RPMI8226 (cell line): ENCODE data around the gene SBDS.
"Not testable (repeated sequence)": the region's sequence is repeated elsewhere in the genome, so short reads cannot be mapped to it uniquely, and the experiment has no call there.

ENCODE experiments used
- DNase-seq: peaks from one replicate; pipeline ENCODE4 v3.0.0-alpha.2; 2015

SBDS gene

DNA sequence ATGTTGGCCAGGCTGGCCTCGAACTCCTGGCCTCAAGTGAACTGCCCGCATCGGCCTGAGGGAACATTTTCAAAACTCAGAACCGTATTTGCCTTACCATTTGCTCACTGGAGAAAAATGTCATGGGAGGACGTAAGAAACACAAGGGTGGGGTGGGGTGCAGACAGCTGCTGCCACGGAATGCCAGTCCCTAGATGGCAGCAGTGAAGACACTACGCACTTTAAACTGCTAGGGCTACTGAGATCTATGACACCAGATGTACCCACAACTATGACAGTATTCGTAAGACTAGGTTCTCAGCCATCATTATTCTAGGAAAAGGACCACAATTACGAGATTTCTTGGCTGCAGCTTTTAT is 716 bp downstream of the SBDS start:
- DNase-seq: peak; percentile 76

DNA sequence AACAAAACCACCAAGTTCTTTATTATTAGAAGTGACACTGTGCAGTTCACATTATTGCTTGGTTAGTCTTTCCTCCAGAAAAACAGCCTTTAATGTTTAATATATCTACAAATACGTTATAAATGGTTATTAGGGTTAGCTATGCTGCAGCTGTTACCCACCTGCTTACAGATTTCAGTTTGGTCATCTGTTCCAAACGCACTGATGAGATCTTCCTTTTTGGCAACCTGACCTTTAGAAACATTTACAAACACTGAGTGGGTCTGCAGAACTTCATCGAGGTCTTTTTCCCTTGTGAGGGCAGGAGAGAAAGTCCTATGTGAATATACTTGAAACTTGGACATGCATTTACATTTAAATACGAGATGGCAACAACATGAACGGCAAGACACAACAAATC is 1.3 kb downstream of the SBDS start:
- DNase-seq: not testable (repeated sequence)

DNA sequence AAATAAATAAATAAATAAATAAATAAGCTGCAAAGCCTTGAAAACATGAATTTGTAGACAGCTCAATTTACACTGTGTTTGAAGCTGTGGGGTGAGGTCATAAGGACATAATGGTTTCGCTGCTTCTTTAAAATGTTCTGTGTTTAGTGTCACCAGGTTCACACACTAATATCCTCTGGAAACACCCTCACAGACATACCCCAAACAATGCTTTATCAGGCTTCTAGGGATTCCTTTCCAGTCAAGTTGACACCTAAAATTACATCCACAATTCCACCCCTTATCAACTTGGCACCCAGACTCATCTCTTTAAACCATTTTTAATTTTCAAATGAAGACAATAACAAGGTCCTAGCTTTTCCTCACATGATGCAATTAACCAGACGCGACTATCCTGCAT is 5.8 kb downstream of the SBDS start:
- not testable (repeated sequence) for DNase-seq

DNA sequence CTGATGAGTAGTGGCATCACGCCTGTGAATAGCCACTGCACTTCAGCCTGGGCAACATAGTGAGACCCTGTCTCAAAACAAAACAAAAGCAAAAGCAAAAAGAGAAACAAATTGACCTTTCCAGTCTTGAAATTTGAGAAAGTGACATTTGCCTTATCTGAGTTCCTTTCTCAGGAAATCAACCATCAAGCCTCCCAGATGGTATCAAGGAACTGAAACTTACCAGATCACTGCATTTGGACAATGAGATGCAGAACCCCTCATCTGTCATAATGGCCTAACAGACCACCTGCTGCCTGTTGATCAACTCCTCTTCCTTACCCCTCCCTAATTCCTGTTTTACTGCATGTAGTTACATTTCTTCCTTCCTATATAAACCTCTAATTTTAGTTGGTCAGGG is 15.1 kb downstream of the SBDS start:
- DNase-seq: not testable (repeated sequence)

DNA sequence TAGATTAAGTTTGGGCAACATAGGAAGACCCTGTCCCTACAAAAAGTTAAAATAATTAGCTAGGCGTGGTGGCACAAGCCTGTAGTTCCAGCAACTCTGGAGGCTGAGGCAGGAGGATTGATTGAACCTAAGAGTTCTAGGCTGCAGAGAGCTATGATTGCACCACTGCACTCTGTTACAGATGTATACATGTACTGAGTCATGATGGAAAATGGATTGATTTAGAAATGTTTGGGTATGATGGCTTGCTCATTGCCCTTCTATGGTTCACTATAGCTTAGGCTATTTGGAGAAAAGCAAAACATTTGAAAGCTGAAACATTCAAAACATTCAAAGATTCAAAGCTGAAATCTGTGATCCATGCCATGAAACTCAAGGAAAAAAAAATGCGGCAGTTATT is 16.4 kb downstream of the SBDS start:
- not testable (repeated sequence) for DNase-seq

DNA sequence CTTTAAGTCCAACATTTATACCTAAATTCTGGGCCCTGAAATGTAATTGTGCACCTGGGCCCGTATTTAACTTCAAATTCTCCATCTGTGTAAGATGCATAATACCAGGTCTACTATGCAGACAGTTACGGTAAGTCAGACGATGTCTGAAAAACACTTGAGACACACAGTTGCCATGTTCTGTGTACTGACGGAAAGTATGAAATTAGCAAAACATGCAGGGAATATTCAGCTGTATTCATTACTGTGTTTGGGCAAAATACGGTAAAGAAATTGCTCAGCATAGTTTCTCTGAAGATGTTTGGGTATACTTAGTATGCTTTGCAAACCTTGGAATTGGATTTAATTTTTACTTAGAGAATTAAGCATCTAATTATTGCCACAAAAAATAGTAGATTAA is 17.1 kb downstream of the SBDS start:
- DNase-seq: not testable (repeated sequence)

DNA sequence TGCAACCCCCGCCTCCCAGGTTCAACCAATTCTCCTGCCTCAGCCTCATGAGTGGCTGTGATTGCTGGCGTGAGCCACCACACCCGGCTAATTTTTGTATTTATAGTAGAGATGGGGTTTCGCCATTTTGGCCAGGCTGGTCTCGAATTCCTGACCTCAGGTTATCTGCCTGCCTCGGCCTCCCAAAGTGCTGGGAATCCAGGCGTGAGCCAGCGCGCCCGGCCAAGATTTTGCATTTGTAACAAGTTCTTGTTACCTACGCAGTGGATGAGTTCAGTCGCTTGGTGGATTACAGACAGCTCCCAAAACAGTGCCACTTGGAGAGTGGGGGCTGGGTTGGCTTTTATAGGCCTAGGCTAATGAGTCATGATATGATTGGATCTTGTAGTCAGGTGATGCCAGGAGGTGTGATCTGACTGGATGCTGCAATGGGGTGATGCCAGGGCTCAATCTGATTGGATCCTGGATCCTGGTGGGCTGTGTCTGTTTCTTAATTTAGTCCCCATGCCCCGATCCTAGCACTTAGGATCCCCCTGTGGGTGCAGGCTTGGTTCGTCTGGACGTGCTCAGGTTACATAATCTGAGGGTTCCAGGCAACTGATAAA is 20.3 kb downstream of the SBDS start:
- no peak for DNase-seq

DNA sequence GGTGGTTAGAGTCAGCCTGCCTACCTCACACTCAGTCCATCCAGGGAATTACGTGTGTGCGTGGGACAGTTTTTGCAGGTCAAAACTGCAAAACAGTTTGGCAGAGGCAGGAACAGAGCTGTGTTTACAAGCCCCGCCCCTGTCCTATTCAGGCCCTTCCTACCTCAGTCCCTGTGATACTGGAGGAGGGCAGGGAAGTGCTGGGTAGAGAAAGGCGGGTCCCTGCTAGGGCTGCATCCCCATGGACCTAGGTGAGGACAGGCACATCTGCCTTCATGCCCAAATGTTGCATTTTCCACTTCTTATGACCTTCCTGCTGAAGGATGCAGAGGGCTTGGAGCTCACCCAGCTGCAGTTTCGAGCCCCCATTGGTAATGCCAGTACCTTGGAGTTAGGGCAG is 25.1 kb downstream of the SBDS start:
- DNase-seq: no peak

DNA sequence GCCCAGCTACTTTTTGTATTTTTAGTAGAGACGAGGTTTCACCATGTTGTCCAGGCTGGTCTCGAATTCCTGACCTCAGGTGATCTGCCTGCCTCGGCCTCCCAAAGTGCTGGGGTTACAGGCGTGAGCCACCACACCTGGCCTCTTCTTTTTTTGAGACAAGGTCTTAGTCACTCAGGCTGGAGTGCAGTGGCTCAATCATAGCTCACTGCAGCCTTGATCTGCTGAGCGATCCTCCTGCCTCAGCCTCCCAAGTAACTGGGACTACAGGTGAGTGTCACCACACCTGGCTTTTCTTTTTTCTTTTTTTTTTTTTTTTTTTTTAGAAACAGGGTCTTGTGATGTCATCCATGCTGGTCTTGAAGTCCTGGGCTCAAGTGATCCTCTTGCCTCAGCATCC is 26.4 kb downstream of the SBDS start:
- not testable (repeated sequence) for DNase-seq

DNA sequence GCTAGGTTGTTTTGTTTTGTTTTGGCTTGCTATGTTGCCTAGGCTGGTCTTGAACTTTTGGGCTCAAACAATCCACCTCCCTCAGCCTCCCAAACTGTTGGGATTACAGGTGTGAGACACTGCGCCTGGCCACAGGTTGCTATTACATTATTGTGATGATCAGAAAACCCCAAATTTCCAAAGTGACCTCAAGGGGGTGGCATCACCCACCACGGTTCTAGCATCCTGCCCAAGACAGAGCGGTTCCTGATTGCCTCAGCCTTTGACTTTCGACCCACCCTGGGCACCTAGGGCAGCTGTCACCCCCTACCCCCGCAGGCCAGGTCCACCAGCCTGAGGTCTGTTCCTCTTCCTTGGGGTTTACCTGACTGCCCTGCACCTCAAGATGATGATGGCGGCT is 28.4 kb downstream of the SBDS start:
- DNase-seq: no peak

DNA sequence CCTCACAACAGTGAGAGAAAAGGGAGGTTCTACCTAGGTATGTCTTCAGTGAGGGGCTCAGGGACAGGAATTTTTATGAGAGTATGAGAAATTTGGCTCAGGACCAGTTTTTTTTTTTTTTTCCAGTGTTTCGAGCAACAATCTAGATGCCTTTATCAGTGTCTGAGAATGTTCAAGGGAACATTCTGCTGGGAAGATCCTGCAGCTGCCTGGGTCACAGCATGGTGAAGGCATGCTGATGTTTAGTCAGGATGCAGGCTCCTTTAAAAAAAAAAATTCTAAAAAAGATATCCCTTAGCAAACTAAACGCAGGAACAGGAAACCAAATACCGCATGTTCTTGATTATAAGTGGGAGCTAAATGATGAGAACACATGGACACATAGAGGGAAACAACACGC is 31.0 kb downstream of the SBDS start:
- DNase-seq: no peak

DNA sequence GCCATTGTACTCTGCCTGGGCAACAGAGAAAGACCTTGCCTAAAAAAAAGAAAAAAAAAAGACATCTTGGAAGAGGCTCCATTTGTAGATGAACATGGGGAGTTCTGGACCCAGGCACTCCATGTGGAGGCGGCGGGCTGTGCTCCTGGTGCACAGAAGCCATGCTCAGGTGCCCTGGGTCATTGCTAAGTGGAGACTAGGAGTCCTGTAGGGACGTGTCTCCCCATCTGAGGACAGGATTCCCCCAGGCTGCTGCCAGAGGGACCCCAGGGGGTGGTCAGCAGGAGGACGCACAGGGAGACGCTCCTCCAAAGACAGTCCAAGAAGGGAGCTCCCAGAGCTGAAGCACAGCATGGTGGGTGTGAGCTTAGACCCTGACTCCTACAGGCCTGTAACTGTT is 34.3 kb downstream of the SBDS start:
- DNase-seq: no peak

DNA sequence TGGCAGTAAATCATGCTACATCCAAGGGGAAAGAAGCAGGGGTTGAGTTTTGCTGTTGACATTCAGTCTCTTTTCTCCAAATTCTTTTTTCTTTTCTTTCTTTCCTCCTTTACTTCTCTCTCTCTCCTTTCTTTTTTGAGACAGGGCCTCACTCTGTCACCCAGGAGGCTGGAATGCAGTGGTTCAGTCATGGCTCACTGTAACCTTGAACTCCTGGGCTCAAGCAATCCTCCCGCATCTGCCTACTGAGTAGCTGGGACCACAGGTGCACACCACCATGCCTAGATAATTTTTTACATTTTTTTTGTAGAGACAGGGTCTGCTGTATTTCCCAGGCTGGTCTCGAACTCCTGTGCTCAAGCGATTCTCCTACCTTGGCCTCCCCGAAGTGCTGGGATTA is 35.2 kb downstream of the SBDS start:
- DNase-seq: no peak

DNA sequence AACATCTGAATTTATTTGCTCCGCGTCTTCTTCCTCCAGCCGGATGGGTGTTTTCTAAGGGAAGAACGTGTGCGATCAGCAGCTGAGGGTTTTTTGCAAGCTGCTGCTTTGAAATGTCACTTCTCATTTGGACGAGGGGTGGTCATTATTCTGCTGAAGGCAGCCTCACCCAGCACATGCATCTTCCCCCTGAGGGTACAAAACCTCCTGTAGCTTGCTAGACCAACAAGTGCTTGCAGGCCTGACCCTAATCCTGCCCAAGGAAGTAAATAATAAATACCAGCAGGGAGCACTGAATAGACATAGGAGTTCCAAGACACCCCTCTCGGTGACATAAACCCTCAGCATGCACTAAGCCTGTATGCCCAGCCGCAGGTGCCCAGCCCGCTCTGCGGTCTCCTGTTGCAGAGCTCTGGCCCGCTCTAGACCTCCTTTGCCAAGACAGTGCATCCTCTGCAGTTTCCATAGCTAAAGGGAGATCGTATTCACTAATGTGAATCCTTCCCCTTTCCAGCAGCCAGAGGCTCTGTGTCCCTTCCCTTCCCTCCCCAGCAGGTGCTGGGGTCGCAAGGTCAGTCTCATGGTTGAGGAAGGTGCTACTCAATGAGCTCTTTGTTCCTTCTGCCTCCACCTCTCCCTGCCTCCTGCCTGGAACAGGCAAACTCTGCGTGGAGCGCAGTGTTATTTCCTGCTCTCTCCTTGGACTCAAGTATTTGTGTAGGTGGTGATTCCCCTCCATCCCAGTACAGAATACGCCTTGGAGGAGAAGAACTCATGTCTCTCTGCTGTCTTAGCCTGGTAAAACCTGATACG is 36.6 kb downstream of the SBDS start:
- no peak for DNase-seq

DNA sequence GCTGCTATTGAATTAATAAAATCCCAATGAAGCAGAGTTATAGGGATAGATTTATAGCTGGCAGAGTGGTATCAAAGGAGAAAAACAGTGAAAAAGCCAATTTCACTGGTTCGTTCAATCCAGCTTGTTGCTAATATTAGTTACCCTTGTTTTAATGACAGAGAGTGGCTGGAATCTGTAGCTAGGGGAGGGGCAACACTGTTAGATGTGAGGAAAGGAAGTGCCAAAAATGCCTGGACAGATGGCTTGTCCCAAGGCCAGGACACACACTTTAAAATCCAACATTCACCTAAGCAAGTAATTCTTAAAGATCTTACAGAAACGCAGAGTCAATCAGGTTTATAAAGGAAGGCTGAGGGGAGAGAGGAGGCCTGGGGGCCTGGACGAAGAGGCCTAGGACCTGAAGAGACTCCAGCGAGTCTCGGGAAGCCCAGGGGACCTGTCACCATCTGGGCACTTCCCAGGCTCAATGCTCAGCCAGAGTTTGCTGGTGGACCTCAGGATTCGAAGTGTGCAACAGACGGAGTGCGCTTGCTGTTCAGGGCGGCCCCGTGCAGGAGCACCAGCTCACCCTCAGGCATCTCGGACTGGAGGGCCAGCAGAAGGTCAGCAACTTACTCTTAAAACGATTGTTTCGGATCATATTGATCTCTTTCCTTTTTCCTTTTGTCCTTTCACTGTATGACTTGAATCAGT is 37.6 kb downstream of the SBDS start:
- DNase-seq: no peak

DNA sequence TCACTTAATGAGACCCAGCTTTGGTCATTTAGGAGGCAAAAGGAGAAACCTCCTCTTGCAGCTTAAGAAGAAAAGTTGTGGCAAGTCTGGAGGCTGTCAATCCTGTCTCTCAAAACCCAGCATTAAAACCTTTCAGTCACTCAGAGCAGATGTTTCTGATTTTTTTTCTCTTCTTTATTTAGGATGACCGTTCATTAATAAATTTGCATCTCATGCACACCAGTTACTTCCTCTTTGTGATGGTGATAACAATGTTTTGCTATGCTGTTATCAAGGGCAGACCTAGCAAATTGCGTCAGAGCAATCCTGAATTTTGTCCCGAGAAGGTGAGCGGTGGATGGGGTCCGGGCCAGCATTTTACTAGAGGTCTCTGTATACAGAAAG is 42.4 kb downstream of the SBDS start:
- no peak for DNase-seq

DNA sequence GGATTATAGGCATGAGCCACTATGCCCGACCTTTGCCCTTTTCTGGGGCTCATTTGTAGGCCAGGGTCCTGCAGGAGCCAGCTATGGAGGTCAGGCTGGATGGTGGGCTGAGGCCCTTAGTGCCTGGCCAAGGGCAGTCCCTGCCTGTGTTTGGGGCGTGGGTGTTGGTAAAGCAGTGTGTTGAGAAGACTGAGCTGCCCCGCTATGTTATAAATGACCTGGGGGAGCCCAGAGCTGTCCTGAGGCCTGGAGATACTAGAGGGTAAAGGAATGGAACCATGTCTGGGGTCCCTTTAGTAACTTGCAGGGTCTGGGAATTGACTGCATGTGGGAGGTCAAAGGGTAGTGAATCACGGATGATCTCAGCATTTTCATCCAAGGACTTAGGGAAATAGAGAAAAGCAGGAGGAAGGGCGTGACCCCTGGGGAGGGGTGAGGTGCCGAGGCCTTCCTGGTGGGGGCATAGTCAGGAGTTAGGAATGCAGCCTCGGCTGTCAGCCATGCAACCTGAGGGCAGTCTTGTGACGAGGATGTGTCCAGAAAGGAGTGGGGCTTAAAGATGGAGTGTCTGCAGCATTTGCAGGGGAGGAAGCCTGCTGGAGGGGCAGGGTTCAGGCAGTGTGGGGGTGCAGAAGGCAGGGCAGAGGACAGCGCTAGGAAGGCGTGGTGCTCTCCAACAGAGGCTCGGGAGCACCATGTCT is 42.9 kb downstream of the SBDS start:
- no peak for DNase-seq

DNA sequence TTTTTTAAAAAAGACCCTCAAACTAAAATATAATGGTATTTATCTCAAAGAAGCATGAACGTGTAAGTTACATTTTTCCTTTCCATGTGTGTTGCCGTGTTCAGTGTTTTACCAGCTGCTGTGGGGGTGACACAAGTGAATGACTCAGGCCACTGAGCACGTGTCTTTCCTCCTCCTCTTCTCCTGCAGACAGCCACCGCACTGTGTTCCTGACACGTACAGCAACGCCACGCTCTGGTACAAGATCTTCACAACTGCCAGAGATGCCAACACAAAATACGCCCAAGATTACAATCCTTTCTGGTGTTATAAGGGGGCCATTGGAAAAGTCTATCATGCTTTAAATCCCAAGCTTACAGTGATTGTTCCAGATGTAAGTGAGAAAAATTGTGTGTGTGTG is 44.6 kb downstream of the SBDS start:
- no peak for DNase-seq

DNA sequence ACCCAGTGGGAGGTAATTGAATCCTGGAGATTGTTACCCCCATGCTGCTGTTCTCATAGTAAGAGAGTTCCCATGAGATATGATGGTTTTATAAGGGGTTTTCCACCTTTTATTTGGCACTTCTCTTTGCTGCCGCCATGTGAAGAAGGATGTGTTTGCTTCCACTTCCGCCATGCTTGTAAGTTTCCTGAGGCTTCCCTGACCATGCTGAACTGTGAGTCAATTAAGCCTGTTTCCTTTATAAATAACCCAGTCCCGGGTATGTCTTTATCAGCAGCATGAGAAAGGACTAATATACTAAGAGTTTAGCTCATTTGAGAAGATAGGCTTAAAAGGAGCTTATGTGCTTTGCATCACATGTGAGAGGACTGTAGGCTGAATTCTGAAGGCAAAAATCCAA is 45.1 kb downstream of the SBDS start:
- DNase-seq: no peak

DNA sequence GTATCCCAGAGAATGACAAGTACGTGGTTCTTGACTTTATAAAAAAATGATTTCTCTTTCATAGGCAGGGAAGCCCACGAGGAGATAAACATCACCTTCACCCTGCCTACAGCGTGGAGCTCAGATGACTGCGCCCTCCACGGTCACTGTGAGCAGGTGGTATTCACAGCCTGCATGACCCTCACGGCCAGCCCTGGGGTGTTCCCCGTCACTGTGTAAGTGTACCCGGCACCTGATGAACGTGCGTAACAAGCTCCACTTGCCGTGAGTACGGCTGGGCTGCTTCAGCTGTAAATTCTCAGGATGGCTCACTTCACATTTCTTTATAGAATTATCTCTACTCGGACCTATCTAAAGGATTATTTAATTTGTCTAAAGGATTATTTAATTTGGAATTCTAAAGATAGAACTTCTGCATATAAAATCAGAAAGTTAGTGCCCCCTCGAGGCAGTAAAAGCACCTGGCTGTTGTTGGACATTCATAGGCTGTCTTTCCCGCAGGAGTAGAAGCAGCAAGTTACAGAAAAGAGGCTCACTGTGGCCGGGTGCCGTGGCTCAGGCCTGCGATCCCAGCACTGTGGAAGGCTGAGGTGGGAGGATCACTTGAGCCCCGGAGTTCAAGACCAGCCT is 46.8 kb downstream of the SBDS start:
- DNase-seq: no peak

DNA sequence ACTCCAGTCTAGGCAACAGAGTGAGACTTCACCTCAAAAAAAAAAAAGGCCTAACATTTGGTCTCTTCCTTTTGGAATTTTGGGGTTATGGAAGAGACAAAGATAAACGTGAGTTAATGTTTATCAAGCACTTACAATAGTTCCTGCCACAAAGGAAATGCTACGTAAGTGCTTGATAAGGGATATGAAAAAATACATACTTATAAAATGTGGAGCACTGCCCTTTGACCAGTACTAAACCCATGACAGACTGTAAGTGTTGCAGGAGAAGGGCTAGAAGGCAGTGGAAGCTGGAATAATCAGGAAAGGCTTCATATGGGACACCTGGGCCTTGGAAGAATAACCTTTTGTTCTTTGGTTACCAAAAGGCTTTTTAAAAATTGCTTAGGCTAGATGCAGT is 48.8 kb downstream of the SBDS start:
- no peak for DNase-seq

DNA sequence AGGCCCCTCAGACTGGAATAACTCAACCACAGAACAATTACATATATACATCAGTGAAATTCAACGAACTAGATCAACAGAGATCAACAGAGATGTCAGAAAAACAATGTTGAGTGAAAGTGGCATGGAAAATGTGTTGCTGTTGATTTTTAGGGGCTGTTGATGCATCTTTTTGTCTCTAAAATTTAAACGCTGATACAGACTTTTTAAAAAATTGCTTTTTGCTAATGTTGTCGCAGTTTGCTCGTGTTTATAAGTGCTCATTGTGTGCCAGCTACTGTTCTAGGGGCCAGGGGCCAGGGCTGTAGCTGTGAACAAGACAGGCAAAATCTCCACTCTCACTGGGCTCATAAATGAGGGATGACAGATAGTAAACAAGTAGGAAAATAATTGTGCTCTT is 56.1 kb downstream of the SBDS start:
- DNase-seq: no peak

DNA sequence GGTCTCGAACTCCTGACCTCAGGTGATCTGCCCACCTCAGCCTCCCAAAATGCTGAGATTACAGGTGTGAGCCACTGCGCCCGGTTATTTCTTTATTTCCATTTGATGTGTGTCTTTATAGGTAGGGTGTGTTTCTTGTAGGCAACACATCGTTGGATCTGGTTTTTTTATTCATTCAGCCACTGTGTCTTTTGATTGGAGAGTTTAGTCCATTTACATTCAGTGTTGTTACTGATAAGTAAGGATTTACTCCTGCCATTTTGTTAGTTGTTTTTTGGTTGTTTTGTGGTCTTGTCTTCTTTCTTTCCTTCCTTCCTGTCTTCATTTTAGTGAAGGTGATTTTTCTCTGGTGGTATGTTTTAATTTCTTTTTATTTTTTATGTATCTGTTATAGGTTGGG is 57.4 kb downstream of the SBDS start:
- DNase-seq: no peak
